SK-N-MC (cell line): Measurements from ENCODE around the gene REXO4.

ENCODE experiments used
- DNase-seq: peaks from one replicate; pipeline ENCODE4 v3.0.0-alpha.2; 2011; ENCODE audit warnings: low read depth, low spot score
- H3K27ac ChIP-seq: fragments of 200-600 bp; sonication (generic); 2 replicates; pipeline ENCODE4 v1.5.1; 2016; ENCODE audit warnings: mixed run types
- H3K36me3 ChIP-seq: fragments of 200-600 bp; sonication (generic); 2 replicates; pipeline ENCODE4 v1.6.1; 2017; ENCODE audit warnings: antibody characterized with exemption, low read length, mixed read lengths; ENCODE audit not compliant: insufficient read depth
- H3K4me3 ChIP-seq: fragments of 200-600 bp; sonication (generic); 2 replicates; pipeline ENCODE4 v1.5.1; 2016
- H3K9ac ChIP-seq: fragments of 200-600 bp; sonication (generic); 2 replicates; pipeline ENCODE4 v1.8.0; 2017; ENCODE audit warnings: mixed run types, mixed read lengths; ENCODE audit not compliant: insufficient read length
- H3K9me3 ChIP-seq: fragments of 200-600 bp; sonication (generic); 2 replicates; pipeline ENCODE4 v1.6.1; 2017; ENCODE audit warnings: low read depth, mild to moderate bottlenecking, antibody characterized with exemption, low read length, moderate library complexity, mixed read lengths
- EZH2 ChIP-seq: fragments of 200-600 bp; sonication (generic); IDR thresholded peaks from one replicate; pipeline ENCODE4 v1.6.1; 2017; ENCODE audit warnings: antibody characterized with exemption
- FOXP2 ChIP-seq: optimal IDR thresholded peaks from 2 replicates; pipeline ENCODE3; 2011; ENCODE audit warnings: mild to moderate bottlenecking, moderate library complexity; ENCODE audit not compliant: insufficient read depth; ENCODE audit errors: extremely low read length, control extremely low read depth
- POLR2AphosphoS5 ChIP-seq: IDR thresholded peaks from 2 replicates; pipeline ENCODE4 v1.6.1; 2012; ENCODE audit warnings: mild to moderate bottlenecking, low read depth, low read length, borderline replicate concordance

The REXO4 gene

DNA sequence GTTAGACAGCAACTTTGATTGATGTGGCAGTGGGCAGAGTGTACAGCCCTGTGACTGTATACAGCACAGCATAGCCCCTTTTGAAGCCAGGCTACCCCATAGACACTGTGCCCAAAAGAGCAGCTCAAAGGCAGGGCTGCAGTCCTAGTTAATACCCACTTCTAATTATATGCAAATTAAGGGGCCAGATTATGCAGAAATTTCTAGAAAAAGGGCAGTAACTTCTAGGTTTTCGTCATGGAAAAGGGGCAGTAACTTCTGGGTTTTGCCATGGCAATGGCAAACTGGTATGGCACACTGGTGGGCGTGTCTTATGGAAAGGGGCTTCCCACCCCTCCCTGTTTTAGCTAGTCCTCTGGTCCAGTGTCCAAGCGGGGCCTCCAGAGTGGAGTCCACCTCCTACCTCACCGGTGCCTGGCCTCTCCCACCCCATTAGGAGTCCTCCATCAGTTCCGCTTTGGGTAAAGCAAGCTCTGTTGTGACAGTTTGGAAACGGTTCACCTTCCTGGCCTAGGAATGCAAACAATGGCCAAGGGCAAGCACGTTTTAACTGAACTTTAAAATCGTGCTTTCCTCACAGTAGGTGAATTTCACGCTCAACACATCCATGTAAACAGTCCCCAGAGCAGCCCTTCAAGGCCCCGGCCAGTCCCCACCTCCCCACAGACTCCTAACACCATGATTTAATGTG is 10.0 kb upstream of the REXO4 start:
- H3K9ac ChIP-seq, result no peak overlapping the region
- H3K36me3 ChIP-seq, result no peaks in the 10 kb centered on the region
- no peak for DNase-seq
- no peak overlapping the region for H3K4me3 ChIP-seq
- no peaks in the 10 kb centered on the region for H3K9me3 ChIP-seq
- no peak overlapping the region for H3K27ac ChIP-seq
- TF ChIP-seq EZH2 (no peak), POLR2AphosphoS5 (no peak), FOXP2 (no peak)

DNA sequence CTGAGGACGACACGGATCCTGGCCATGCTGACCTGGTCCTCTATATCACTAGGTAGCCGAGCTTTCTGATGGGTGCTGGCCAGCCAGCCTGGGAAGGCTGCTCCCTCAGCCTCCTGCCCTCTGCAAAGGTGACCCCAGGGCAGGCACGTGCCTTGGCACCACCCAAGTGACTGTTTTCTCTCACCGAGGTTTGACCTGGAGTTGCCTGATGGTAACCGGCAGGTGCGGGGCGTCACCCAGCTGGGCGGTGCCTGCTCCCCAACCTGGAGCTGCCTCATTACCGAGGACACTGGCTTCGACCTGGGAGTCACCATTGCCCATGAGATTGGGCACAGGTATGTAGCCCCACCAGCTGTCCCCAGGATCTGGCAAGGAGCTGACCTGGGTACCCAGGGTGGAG is 8.2 kb upstream of the REXO4 start:
- TF ChIP-seq EZH2, result no peak
- no peak for TF ChIP-seq FOXP2
- no peak for TF ChIP-seq POLR2AphosphoS5
- H3K9me3 ChIP-seq, result no peaks in the 10 kb centered on the region
- no peak overlapping the region for H3K27ac ChIP-seq
- DNase-seq, result no peak
- no peak overlapping the region for H3K4me3 ChIP-seq
- no peaks in the 10 kb centered on the region for H3K36me3 ChIP-seq
- H3K9ac ChIP-seq, result no peak overlapping the region

DNA sequence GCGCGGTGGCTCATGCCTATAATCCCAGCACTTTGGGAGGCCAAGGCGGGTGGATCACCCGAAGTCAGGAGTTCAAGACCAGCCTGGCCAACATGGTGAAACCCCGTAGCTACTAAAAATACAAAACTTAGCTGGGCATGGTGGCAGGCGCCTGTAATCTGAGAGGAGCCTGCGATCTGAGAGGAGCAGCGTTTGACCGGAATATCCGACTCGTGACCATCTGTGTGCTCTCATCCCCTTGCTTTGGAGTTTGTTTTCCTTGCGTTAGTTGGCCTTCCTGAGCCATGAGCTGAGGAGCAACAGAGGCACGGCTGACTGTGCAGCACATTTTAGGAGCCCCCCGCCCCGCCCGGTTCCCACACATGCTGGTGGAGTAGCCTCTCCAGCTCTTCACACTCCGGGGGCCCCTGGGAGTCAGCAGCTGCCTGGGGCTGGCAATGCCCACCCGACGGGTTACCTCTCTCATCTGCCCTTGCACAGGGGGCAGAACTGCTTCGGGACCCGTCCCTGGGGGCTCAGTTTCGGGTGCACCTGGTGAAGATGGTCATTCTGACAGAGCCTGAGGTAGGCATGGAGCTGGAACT is 7.3 kb upstream of the REXO4 start:
- Histone ChIP-seq H3K27ac (no peak overlapping the region), H3K9ac (no peak overlapping the region)
- TF ChIP-seq POLR2AphosphoS5 (no peak), FOXP2 (no peak), EZH2 (no peak)

DNA sequence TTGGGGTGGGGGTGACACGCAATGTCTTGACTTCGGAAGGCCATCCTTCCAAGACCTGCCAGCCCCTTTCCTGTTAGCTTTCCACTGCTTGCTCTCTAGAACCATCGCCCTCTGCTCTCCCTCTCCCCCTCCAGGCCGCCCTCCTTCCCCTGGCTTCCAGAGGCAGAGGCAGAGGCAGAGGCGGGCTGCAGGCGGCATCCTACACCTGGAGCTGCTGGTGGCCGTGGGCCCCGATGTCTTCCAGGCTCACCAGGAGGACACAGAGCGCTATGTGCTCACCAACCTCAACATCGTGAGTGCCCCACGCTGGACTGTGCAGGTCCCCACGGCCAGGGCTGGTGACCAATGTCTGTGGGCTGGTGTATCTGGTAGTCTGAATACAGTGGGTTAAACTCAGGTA is 6.4 kb upstream of the REXO4 start:
- no peak for DNase-seq
- H3K9ac ChIP-seq, result no peak overlapping the region
- no peak overlapping the region for H3K4me3 ChIP-seq
- no peaks in the 10 kb centered on the region for H3K36me3 ChIP-seq
- H3K9me3 ChIP-seq, result no peaks in the 10 kb centered on the region
- H3K27ac ChIP-seq, result no peak overlapping the region
- no peak for TF ChIP-seq POLR2AphosphoS5
- no peak for TF ChIP-seq FOXP2
- no peak for TF ChIP-seq EZH2

More for the DNA sequence above, 7.3 kb upstream of the REXO4 start:
- no peaks in the 10 kb centered on the region for H3K36me3 ChIP-seq
- no peak overlapping the region for H3K4me3 ChIP-seq
- no peak for DNase-seq
- no peaks in the 10 kb centered on the region for H3K9me3 ChIP-seq

DNA sequence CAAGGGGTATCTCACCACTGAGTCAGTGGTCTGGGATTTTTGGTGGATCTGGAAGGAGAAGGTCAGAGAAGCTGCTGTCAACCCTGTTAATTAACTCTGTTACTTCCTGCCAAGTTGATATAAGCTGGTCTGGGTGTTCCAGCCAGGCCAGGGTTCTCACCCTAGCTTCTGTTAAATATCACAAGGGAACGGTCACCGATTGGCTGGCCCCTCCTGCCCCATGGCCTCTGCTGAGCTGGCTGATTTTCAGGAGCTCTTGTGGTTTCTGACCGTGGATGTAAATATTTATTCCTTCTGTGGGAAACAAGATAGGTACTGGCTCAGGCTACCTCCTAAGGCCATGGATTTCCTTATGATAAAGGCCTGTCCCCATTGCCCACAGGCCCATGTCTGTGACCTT is 5.4 kb upstream of the REXO4 start:
- no peaks in the 10 kb centered on the region for H3K36me3 ChIP-seq
- H3K4me3 ChIP-seq, result no peak overlapping the region
- no peak overlapping the region for H3K27ac ChIP-seq
- no peak for DNase-seq
- H3K9ac ChIP-seq, result no peak overlapping the region
- no peaks in the 10 kb centered on the region for H3K9me3 ChIP-seq
- TF ChIP-seq FOXP2 (no peak), EZH2 (no peak), POLR2AphosphoS5 (no peak)

DNA sequence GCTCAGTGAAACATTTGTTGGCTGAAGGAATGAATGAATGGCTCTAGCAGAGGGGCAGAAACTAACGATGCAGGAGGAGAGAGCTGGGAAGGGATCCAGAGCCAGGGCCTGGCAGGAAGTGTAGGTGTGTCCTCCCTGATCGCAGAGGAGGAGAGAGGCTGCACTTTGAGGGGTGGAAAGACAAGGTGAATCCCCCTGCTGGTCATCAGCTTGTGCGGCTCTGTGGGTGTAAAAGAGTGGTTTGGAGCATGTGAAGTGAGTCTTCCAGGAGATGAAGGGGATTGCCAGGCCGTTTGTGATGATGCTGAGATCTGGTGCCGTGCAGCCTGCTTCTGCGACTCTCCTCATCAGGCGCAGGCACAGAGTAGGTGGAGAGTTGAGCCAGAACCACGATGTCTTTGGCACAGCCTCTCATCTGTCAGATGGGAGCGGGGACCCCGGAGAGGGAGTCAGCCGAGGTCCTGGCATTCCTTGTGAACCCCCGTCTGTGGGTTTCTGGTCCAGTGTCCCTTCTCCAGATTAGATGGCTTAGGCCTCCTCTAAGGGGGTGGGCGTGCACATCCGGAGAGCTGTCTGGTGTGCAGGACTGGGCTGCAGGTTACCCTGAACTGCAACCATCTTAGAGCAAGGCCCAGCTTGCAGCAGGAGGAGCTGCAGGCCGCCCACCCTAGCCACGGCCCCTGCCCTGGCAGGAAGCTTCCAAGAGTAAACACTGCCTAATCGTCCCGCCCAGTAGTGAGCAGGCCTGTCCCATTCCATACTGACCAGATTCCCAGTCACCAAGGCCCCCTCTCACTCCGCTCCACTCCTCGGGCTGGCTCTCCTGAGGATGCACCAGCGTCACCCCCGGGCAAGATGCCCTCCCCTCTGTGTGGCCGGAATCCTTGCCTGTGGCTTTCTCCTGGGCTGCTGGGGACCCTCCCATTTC is 4.1 kb upstream of the REXO4 start, which contains the start of gene ADAMTS13:
Gene ADAMTS13 (plus strand): TSS at position 753 of the 928 bp plus-strand sequence. CDS start 77 bp downstream, at position 830.
- no peak for DNase-seq
- no peak within 1 kb of the TSS for H3K27ac ChIP-seq
- no peaks in the 10 kb centered on the region for H3K9me3 ChIP-seq
- no peak within 1 kb of the TSS for H3K9ac ChIP-seq
- TF ChIP-seq POLR2AphosphoS5 (no peak), FOXP2 (no peak), EZH2 (no peak)
- H3K4me3 ChIP-seq, result no peak within 1 kb of the TSS
- H3K36me3 ChIP-seq, result no peaks in the 10 kb centered on the region

DNA sequence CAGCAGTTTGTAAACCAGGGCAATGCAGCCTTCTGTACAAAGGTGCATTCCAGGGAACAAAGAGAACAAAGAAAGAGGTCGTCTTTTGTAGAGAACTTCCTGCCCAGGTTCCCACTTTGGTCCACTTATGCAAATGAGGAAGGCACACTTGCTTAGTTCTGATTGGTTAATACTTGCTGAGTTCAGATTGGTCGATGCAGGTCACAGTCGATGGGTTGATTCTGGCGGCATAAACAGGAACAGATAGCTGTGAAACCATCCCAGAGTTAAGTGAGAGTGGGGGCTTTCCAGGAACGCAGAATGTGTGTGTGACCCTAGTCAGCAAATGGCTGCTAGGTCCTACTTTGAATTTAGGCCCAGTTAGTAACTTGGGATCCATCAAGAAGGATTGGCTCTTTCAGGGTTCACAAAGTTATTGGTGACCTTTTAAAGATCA is 2.6 kb upstream of the REXO4 start:
- H3K9me3 ChIP-seq, result no peaks in the 10 kb centered on the region
- peaks cover 7% of the 10 kb centered on the region for H3K36me3 ChIP-seq
- DNase-seq, result no peak
- no peak overlapping the region for H3K9ac ChIP-seq
- no peak overlapping the region for H3K27ac ChIP-seq
- H3K4me3 ChIP-seq, result no peak overlapping the region
- TF ChIP-seq FOXP2 (no peak), POLR2AphosphoS5 (no peak), EZH2 (no peak)

DNA sequence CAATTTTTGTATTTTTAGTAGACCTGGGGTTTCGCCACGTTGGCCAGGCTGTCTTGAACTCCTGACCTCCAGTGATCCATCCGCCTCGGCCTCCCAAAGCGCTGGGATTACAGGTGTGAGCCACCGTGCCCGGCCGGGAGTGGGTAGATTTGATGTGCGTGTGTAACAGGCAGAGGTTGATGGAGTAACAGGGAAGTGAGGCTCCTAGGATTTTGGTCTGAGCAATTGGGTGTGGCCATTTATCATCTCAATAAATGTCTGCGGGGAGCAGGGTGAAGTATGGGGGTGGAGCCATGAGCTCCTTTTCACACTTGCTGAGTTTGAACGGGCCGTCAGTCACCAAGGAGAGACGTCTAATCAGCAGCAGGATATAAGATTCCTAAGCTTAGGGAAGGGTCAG is 1.2 kb upstream of the REXO4 start:
- Histone ChIP-seq H3K9me3 (no peaks in the 10 kb centered on the region), H3K36me3 (peaks cover 21% of the 10 kb centered on the region), H3K9ac (no peak overlapping the region), H3K27ac (no peak overlapping the region), H3K4me3 (peak overlapping the region; percentile 84)
- TF ChIP-seq POLR2AphosphoS5, result no peak
- TF ChIP-seq FOXP2, result no peak
- TF ChIP-seq EZH2, result no peak
- DNase-seq, result no peak
